ENCODE data around the gene GATAD2A.

GRCh38 chr19:19421299-19421696 lies 15.8 kb downstream of the GATAD2A start:
- TF ChIP-seq YY1 (IDR thresholded peaks at IDR 0.05; ENCODE audit: insufficient read depth, insufficient read length), result no peak
- no peak for TF ChIP-seq SUZ12 (IDR thresholded peaks at IDR 0.05; ENCODE audit: extremely low read depth, insufficient read depth, insufficient read length)

Data from NT2/D1 (cell line).